H9 (cell line): ENCODE measurements around the gene TRIM26. TPM values are rescaled to one million over a fixed set of nuclear protein-coding genes. Genes with fewer than 3 reads are reported as not detected.

Source experiments
- DNase-seq: peaks from one replicate; pipeline ENCODE4 v3.0.0-alpha.2; 2017
- H2AFZ ChIP-seq: one replicate; pipeline ENCODE4 v1.6.1; 2013; ENCODE audit warnings: mild to moderate bottlenecking, low read length, control low read depth, moderate library complexity
- H2AK5ac ChIP-seq: 2 replicates; pipeline ENCODE4 v1.6.1; 2013; ENCODE audit warnings: low read length, control low read depth, mixed read lengths; ENCODE audit not compliant: insufficient read length
- H2BK120ac ChIP-seq: one replicate; pipeline ENCODE4 v1.6.1; 2013; ENCODE audit warnings: low read depth, mild to moderate bottlenecking, low read length, control low read depth, inconsistent platforms; ENCODE audit not compliant: poor library complexity, severe bottlenecking
- H2BK12ac ChIP-seq: 2 replicates; pipeline ENCODE4 v1.6.1; 2013; ENCODE audit warnings: low read length, control low read depth, mixed read lengths, low read depth; ENCODE audit not compliant: insufficient read length
- H2BK15ac ChIP-seq: 2 replicates; pipeline ENCODE4 v1.6.1; 2013; ENCODE audit warnings: low read depth, low read length, control low read depth
- H2BK20ac ChIP-seq: one replicate; pipeline ENCODE4 v1.6.1; 2013; ENCODE audit warnings: low read depth, mild to moderate bottlenecking, low read length, control low read depth, inconsistent platforms; ENCODE audit not compliant: poor library complexity, severe bottlenecking
- H2BK5ac ChIP-seq: 2 replicates; pipeline ENCODE4 v1.6.1; 2013; ENCODE audit warnings: low read length, control low read depth, mixed read lengths; ENCODE audit not compliant: insufficient read length
- H3K14ac ChIP-seq: 2 replicates; pipeline ENCODE4 v1.6.1; 2013; ENCODE audit warnings: low read length, control low read depth; ENCODE audit not compliant: insufficient read depth
- H3K18ac ChIP-seq: 2 replicates; pipeline ENCODE4 v1.6.1; 2013; ENCODE audit warnings: low read depth, mild to moderate bottlenecking, mixed read lengths, low read length, control low read depth; ENCODE audit not compliant: insufficient read length
- H3K23ac ChIP-seq: 2 replicates; pipeline ENCODE4 v1.6.1; 2013; ENCODE audit warnings: low read length, control low read depth, mixed read lengths, low read depth; ENCODE audit not compliant: insufficient read length
- H3K23me2 ChIP-seq: 2 replicates; pipeline ENCODE4 v1.6.1; 2013; ENCODE audit warnings: low read depth, mild to moderate bottlenecking, mixed read lengths, low read length, control low read depth; ENCODE audit not compliant: insufficient read length, poor library complexity, severe bottlenecking
- H3K27ac ChIP-seq: 2 replicates; pipeline ENCODE4 v1.5.1; 2013; ENCODE audit warnings: low read length, control low read depth, mixed read lengths, low read depth; ENCODE audit not compliant: insufficient read length
- H3K27me3 ChIP-seq: 2 replicates; pipeline ENCODE4 v1.6.1; 2013; ENCODE audit warnings: low read length, control low read depth, inconsistent platforms; ENCODE audit not compliant: insufficient read depth
- H3K4ac ChIP-seq: 2 replicates; pipeline ENCODE4 v1.6.1; 2013; ENCODE audit warnings: low read depth, mild to moderate bottlenecking, control low read depth, inconsistent platforms, low read length, moderate library complexity
- H3K4me1 ChIP-seq: 2 replicates; pipeline ENCODE4 v1.6.1; 2013; ENCODE audit warnings: low read length, control low read depth, inconsistent platforms; ENCODE audit not compliant: insufficient read depth
- H3K4me2 ChIP-seq: 2 replicates; pipeline ENCODE4 v1.6.1; 2013; ENCODE audit warnings: low read length, control low read depth, mixed read lengths; ENCODE audit not compliant: insufficient read length, insufficient read depth
- H3K56ac ChIP-seq: 2 replicates; pipeline ENCODE4 v1.6.1; 2013; ENCODE audit warnings: low read depth, mild to moderate bottlenecking, mixed read lengths, low read length, control low read depth; ENCODE audit not compliant: insufficient read length
- H3K79me1 ChIP-seq: 2 replicates; pipeline ENCODE4 v1.6.1; 2013; ENCODE audit warnings: low read depth, mild to moderate bottlenecking, moderate library complexity, low read length, control low read depth, inconsistent platforms; ENCODE audit not compliant: insufficient read depth, poor library complexity, severe bottlenecking
- H3K79me2 ChIP-seq: 2 replicates; pipeline ENCODE4 v1.6.1; 2013; ENCODE audit warnings: low read length, control low read depth, inconsistent platforms; ENCODE audit not compliant: insufficient read depth
- H3K9ac ChIP-seq: 2 replicates; pipeline ENCODE4 v1.6.1; 2013; ENCODE audit warnings: low read length, control low read depth, mixed read lengths; ENCODE audit not compliant: insufficient read length; ENCODE audit errors: extremely low read depth
- H3K9me3 ChIP-seq: one replicate; pipeline ENCODE4 v1.6.1; 2013; ENCODE audit warnings: low read depth, low read length, inconsistent platforms; ENCODE audit not compliant: control insufficient read depth
- H3T11ph ChIP-seq: one replicate; pipeline ENCODE4 v1.6.1; 2013; ENCODE audit warnings: mild to moderate bottlenecking, low read length, control low read depth, inconsistent platforms
- H4K20me1 ChIP-seq: one replicate; pipeline ENCODE4 v1.6.1; 2013; ENCODE audit not compliant: control insufficient read depth, insufficient read length, insufficient read depth
- H4K5ac ChIP-seq: 2 replicates; pipeline ENCODE4 v1.6.1; 2013; ENCODE audit warnings: low read depth, mild to moderate bottlenecking, mixed read lengths, low read length, control low read depth; ENCODE audit not compliant: insufficient read length
- H4K8ac ChIP-seq: replicated peaks from 2 replicates; pipeline ENCODE4 v1.6.1; 2013; ENCODE audit warnings: low read length, control low read depth, mixed read lengths, low read depth; ENCODE audit not compliant: insufficient read length
- H4K91ac ChIP-seq: 2 replicates; pipeline ENCODE4 v1.6.1; 2013; ENCODE audit warnings: low read depth, mild to moderate bottlenecking, moderate library complexity, mixed read lengths, low read length, control low read depth; ENCODE audit not compliant: insufficient read length
- H3K27ac Mint-ChIP-seq, 3 experiments: 2 replicates in 2 of 3; 3 replicates in 1 of 3; pipeline ENCODE4 v1.8.0; 2020 to 2021; ENCODE audit warnings: mixed read lengths in 3 of 3, mild to moderate bottlenecking in 1 of 3, moderate library complexity in 1 of 3
- H3K27me3 Mint-ChIP-seq: 2 replicates; pipeline ENCODE4 v1.8.0; 2021; ENCODE audit warnings: low read depth, mild to moderate bottlenecking, moderate library complexity, mixed read lengths
- H3K36me3 Mint-ChIP-seq, 3 experiments: 2 replicates in 2 of 3; 3 replicates in 1 of 3; pipeline ENCODE4 v1.8.0; 2020 to 2021; ENCODE audit warnings: low read depth in 3 of 3, mixed read lengths in 3 of 3; ENCODE audit not compliant: insufficient read depth in 1 of 3
- H3K4me1 Mint-ChIP-seq, 2 experiments: 2 replicates each; pipeline ENCODE4 v1.8.0; 2020; ENCODE audit warnings: mixed read lengths in 2 of 2
- H3K4me3 Mint-ChIP-seq, 2 experiments: 2 replicates in 1 of 2; 3 replicates in 1 of 2; pipeline ENCODE4 v1.8.0; 2020 to 2021; ENCODE audit warnings: mild to moderate bottlenecking in 2 of 2, mixed read lengths in 2 of 2, moderate library complexity in 1 of 2
- H3K9me3 Mint-ChIP-seq, 2 experiments: 2 replicates in 1 of 2; 3 replicates in 1 of 2; pipeline ENCODE4 v1.8.0; 2020; ENCODE audit warnings: mild to moderate bottlenecking in 2 of 2, mixed read lengths in 2 of 2, moderate library complexity in 1 of 2
- CTCF ChIP-seq: fragments of 200-600 bp; sonication (generic); conservative IDR thresholded peaks from 3 replicates; pipeline ENCODE4 v1.8.0; 2021; ENCODE audit warnings: antibody characterized with exemption, mild to moderate bottlenecking
- WGBS: extraction: QIAGEN DNeasy Blood & Tissue Kit; methylation state at CpG from one replicate; pipeline ENCODE4 v1.1.7; 2013; ENCODE audit warnings: missing lambda C conversion rate, low lambda C conversion rate, mixed read lengths; ENCODE audit not compliant: insufficient read length; ENCODE audit errors: extremely low coverage; 5-methylcytosine and 5-hydroxymethylcytosine counted together
- total RNA-seq: library from RNA; stranded (reverse); gene quantifications from 2 replicates; pipeline ENCODE4 v1.2.1, GENCODE V29; 2021

The TRIM26 gene
- total RNA-seq, 1 experiment from 2014 or later = 35.8 TPM

- Histone ChIP-seq H3K4ac (no peak overlapping the region), H3K14ac (no peak overlapping the region), H3K9me3 (no peaks in the 10 kb centered on the region), H3K9ac (no peak overlapping the region), H3K18ac (no peak overlapping the region), H3T11ph (no peak overlapping the region), H3K27me3 (no peaks in the 10 kb centered on the region), H3K4me1 (no peaks in the 10 kb centered on the region), H3K79me2 (no peaks in the 10 kb centered on the region), H4K5ac (no peak overlapping the region), H3K79me1 (no peaks in the 10 kb centered on the region), H3K56ac (no peak overlapping the region), H3K23ac (no peak overlapping the region), H2AFZ (no peak overlapping the region), H2BK12ac (no peak overlapping the region), H4K8ac (no peak overlapping the region), H3K23me2 (no peaks in the 10 kb centered on the region), H2BK20ac (no peak overlapping the region), H4K20me1 (no peaks in the 10 kb centered on the region), H2BK5ac (no peak overlapping the region), H4K91ac (no peak overlapping the region), H2AK5ac (no peak overlapping the region), H3K4me2 (no peak overlapping the region), H2BK15ac (no peak overlapping the region), H3K27ac (no peak overlapping the region), H2BK120ac (no peak overlapping the region)
- Mint-ChIP-seq H3K9me3 (no peaks in the 10 kb centered on the region), H3K27ac (no peak overlapping the region), H3K27me3 (peaks cover 55% of the 10 kb centered on the region), H3K4me1 (no peaks in the 10 kb centered on the region), H3K4me3 (no peak overlapping the region), H3K36me3 (no peaks in the 10 kb centered on the region)
- no peak for TF ChIP-seq CTCF
- no CpG with 5 or more reads among the region's 11 CpGs for WGBS
- no peak for DNase-seq
These were observed 76.5 kb downstream of the TRIM26 start for GRCh38 chr6:30136570-30137286.
